GM19240 (cell line): ENCODE results near the gene RIF1.

Experiments
- DNase-seq: peaks from one replicate; pipeline ENCODE4 v3.0.0; 2011; ENCODE audit warnings: low spot score; ENCODE audit not compliant: insufficient read length

RIF1 gene, protein sequence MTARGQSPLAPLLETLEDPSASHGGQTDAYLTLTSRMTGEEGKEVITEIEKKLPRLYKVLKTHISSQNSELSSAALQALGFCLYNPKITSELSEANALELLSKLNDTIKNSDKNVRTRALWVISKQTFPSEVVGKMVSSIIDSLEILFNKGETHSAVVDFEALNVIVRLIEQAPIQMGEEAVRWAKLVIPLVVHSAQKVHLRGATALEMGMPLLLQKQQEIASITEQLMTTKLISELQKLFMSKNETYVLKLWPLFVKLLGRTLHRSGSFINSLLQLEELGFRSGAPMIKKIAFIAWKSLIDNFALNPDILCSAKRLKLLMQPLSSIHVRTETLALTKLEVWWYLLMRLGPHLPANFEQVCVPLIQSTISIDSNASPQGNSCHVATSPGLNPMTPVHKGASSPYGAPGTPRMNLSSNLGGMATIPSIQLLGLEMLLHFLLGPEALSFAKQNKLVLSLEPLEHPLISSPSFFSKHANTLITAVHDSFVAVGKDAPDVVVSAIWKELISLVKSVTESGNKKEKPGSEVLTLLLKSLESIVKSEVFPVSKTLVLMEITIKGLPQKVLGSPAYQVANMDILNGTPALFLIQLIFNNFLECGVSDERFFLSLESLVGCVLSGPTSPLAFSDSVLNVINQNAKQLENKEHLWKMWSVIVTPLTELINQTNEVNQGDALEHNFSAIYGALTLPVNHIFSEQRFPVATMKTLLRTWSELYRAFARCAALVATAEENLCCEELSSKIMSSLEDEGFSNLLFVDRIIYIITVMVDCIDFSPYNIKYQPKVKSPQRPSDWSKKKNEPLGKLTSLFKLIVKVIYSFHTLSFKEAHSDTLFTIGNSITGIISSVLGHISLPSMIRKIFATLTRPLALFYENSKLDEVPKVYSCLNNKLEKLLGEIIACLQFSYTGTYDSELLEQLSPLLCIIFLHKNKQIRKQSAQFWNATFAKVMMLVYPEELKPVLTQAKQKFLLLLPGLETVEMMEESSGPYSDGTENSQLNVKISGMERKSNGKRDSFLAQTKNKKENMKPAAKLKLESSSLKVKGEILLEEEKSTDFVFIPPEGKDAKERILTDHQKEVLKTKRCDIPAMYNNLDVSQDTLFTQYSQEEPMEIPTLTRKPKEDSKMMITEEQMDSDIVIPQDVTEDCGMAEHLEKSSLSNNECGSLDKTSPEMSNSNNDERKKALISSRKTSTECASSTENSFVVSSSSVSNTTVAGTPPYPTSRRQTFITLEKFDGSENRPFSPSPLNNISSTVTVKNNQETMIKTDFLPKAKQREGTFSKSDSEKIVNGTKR (N-terminal part only)

DNA sequence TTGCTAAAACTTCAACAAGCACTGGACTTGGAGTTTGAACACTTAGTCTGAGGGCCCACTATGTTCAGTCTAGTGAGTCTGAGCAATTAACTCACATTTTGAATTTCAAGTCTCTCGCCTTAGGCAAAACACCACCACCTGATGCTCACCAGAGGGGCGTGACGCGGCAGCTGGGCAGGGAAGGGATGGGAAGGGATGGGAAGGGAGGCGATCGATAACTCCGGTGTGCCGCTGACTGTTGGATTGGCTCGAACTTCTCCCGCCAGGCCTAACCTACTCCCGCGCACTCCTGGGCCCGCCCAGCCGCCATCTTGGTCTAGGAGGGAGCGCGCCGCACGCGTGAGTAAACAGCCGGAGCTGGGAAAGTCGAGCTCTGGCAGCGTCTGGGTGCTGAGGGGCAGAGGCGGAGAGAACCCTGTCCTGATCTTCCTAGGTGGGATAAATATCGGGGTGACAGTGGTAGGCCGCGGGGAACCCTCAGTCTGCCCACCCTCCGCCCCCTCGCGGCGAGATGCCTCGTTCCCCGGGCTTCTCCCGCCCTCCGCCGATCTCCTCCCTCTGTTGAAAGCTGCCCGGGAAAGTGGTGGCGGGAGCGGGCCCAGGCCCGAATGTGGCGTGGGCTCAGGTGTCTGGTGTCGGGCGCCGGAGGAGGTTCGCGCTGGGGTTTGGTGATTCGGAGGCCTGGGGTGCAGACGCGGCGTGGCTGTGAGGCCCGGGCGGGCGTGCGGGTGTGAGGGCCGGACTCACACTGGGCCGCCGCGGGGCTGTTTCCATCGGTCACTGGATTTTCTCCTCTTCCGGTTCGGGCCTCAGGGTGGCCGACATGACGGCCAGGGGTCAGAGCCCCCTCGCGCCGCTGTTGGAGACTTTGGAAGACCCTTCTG is at the start of gene RIF1:
Gene RIF1 (plus strand): TSS at position 302 of the 884 bp plus-strand sequence. CDS start 522 bp downstream, at position 824.
- peak; percentile 65 for DNase-seq

GRCh38 chr2:151361674-151362370 is 47.9 kb upstream of the RIF1 start:
- no peak for DNase-seq

DNA sequence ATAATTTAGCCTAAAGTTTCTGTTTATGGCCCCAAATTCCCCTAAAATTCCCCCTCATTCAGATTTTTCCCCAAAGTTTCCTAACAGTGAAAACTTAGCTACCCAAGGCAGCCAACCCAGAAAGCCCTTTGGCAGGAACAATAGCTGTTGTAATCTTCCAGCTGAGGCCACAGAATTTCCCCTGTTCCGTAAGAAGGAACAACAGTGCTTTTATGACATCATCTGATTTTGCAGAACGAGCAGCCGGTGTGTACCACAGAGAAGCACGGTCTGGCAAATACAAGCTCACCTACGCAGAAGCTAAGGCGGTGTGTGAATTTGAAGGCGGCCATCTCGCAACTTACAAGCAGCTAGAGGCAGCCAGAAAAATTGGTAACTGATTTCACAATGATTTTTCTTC is 46.0 kb upstream of the RIF1 start:
- no peak for DNase-seq

- no peak for DNase-seq
These were observed 42.1 kb upstream of the RIF1 start for GRCh38 chr2:151367571-151367970.

- DNase-seq, result no peak
These were observed 35.3 kb upstream of the RIF1 start for GRCh38 chr2:151374436-151374835.

DNA sequence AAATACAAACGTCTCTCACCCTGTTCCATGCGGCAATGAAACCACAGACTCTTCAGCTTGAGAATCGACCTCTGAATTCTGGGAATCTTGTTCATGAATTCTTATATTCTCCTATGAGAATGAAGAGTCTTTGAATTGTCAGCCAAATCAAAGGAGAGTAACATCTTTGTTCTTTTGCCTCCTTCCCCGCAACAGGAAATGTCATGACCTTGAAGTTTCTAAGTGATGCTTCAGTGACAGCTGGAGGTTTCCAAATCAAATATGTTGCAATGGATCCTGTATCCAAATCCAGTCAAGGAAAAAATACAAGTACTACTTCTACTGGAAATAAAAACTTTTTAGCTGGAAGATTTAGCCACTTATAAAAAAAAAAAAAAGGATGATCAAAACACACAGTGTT is 30.5 kb upstream of the RIF1 start:
- DNase-seq, result no peak

GRCh38 chr2:151380580-151381235 is 29.0 kb upstream of the RIF1 start:
- no peak for DNase-seq

GRCh38 chr2:151381266-151381665 is 28.4 kb upstream of the RIF1 start:
- no peak for DNase-seq

DNA sequence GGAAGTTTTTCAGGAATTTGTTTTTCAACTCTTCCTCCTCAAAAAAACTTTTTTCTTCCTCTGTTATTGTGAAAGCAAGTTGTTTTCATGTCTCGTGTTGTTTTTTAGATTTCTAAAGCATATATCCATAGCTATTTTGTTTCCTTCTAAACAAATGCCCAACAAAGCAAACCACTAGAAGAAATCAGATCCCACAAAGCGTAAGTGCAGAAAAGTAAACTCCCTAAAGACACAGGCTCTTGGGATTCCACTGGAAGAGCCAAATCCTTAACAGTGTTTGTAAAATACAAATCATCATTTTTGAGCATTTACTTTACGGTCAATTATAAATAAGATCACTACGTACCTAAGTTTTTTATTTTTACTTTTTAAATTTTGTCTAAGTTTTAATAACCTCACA is 21.7 kb upstream of the RIF1 start:
- DNase-seq, result no peak

GRCh38 chr2:151391436-151391835 is 18.3 kb upstream of the RIF1 start:
- no peak for DNase-seq

GRCh38 chr2:151394509-151394908 is 15.2 kb upstream of the RIF1 start:
- no peak for DNase-seq

GRCh38 chr2:151395509-151396374 is 14.0 kb upstream of the RIF1 start:
- DNase-seq, result no peak

GRCh38 chr2:151399981-151400380 is 9.7 kb upstream of the RIF1 start:
- no peak for DNase-seq

DNA sequence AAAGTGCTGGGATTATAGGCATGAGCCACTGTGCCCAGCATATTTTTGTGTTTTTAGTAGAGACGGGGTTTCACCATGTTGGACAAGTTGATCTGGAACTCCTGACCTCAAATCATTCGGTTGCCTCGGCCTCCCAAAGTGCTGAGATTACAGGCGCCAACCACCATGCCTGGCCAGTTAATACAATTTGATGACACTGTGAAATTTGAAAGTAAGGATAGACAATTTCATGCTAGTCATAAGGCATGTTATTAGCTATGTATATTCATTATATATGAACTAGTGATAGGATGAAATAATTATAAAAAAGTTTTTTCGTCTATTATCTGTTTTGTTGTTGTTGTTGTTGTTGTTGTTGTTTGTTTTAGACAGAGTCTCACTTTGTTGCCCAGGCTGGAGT is 8.6 kb upstream of the RIF1 start:
- DNase-seq, result no peak

- DNase-seq, result no peak
These were observed 5.8 kb upstream of the RIF1 start for GRCh38 chr2:151403914-151404313.

DNA sequence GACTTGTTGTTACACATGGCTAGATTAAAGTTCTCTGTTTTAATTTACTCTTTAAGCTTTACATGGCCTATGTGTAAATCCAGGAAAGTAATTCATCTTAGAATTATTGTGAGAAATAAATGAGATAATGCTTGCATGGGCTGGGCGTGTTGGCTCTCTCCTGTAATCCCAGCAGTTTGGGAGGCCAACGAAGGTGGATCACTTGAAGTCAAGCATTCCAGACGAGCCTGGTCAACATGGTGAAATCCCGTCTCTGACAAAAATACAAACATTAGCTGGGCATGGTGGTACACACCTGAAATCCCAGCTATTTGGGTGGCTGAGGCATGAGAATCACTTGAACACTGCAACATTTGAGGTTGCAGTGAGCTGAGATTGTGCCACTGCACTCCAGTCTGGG is 4.3 kb upstream of the RIF1 start:
- DNase-seq, result no peak

- no peak for DNase-seq
These were observed 2.4 kb upstream of the RIF1 start for GRCh38 chr2:151407281-151407680.

DNA sequence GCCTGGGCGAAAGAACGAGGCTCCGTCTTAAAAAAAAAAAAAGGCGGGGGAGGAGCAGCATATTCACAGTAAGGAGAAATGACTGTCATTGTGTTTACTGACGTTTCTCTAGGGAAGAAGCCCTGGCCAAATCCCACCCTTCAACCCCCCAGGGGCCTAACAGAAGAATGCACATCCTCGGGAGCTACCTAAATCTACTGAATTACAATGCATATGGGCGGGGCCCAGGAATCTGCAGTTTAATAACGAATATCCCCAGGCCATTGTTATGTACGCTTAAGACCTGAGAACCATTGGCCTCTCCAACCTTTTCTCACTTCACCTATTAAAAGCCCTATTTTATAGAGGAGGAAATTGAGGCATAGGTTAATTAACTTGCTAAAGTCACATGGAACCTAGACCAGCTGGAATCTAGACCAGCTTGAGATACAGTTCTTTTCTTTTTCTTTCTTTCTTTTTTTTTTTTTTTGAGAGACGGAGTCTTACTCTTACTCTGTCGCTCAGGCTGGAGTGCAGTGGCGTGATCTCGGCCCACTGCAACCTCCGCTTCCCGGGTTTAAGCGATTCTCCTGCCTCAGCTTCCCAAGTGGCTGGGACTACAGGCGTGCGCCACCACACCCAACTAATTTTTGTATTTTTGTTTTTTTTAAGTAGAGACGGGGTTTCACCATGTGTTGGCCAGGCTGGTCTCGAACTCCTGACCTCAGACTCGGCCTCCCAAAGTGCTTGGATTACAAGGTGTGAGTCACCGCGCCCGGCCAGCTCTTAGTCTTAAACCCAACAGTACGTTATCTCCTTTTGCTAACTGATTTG is 708 bp upstream of the RIF1 start:
- DNase-seq, result no peak
